ENCODE measurements around the gene NMRK2.

Gene NMRK2

GRCh38 chr19:3981736-3982681 is 49.1 kb downstream of the NMRK2 start:
- no peak for DNase-seq (ENCODE audit: low read depth in 2 of 2)

DNA sequence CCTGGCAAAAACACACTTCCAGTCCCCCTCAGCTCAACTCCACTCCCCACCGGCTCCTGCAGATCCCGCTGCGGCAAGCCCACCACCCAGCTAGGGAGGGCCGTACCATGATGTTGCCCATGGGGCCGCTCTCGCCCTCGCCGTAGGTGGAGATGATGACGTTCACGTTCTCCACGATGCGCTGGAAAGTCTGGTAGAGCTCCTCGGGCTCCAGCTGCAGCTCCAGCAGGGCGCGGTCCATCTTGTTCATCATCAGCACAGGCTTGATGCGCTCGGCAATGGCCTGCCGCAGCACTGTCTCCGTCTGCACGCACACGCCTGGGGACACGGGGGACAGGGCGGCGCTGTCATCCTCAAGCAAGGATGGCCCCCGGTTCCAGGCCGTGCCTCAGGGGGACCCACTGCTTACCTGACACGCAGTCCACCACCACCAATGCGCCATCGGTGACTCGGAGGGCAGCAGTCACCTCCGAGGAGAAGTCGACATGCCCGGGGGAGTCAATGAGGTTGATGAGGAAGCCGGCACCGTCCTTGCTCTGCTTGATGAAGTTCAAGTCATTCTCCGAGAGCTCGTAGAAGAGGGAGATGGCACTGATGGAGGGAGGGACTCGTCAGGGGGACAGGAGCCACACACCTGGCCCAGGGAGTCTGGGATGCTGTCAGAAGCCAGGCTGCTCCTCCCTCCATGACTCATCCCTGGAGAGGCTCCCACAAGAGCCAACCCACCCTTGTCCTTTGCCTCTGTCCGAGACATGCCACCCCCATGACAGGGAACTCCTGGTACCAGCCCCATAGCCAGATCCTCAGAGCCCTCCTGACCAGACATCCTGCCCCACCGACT is 50.1 kb downstream of the NMRK2 start:
- no peak for DNase-seq (ENCODE audit: low read depth in 2 of 2)

- no peak for DNase-seq (ENCODE audit: low read depth in 2 of 2)
Measured at GRCh38 chr19:3983542-3983914, 50.7 kb downstream of the NMRK2 start.

DNA sequence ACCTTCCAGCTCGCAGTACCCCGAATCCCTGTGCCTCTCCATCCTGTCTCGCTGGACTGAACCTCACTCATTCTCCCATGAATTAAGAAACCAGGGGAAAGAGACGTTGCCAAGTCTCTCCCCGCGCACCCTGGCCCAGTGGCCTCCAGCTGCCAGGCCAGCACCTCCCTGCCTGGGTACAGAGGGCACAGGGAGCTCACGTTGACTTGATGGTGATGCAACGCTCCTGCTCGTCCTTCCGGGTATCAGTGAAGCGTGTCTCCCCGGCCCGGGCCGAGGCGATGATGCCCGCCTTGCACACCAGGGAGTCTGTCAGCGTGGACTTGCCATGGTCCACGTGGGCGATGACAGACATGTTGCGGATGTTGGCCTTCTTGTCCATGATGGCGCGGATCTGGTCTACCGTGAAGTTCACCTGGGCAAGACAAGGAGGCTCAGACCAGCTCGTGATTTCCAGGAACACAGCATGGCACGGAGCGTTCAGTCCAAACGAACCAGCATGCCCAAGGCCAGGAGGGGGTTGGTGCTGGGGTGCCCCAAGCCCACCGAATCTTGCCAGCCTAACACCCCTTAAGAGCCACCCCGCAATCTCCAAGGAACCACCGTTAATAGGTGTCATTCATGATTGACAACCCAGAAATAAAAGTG is 51.2 kb downstream of the NMRK2 start:
- no peak for DNase-seq (ENCODE audit: low read depth in 2 of 2)

- no peak for DNase-seq (ENCODE audit: low read depth in 2 of 2)
Measured at GRCh38 chr19:3984584-3984907, 51.7 kb downstream of the NMRK2 start.

GRCh38 chr19:3984908-3985642 is 52.2 kb downstream of the NMRK2 start, which contains the start of gene EEF2:
EEF2 (minus strand) TSS chr19:3985463; CDS start chr19:3985380, 83 bp downstream.
- DNase-seq (ENCODE audit: low read depth in 2 of 2) = peak; percentile 85 to 86

DNA sequence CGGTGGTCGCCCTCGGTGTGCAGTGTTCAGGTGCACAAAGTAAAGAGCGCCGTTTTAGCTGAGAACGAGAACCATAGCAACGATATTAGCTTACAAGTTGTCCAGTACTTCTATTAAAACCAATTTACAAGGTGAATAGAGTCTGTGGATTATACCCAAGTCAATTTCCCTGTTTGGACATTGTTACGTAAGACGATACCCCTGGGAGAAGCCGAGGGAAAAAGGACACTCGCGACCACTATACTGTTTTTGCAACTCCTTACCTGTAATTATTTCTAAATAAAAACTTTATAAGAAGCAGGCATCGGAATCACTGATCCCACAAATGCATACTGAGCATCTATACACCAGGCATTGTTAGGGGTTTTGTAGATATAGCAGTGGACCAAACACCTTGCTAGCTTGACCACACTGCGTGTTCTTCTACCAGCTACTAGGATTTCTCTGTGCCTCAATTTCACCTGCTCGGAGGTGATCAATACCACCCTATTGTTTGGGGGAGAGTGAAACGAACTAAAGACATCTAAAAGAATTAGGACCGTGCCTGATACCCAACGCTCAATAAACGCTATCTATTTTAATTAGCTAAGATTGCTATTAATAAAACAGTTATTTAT is 52.9 kb downstream of the NMRK2 start:
- DNase-seq (ENCODE audit: low read depth in 2 of 2) = no peak

GRCh38 chr19:3986260-3987041 is 53.6 kb downstream of the NMRK2 start:
- no peak for DNase-seq (ENCODE audit: low read depth in 2 of 2)

DNA sequence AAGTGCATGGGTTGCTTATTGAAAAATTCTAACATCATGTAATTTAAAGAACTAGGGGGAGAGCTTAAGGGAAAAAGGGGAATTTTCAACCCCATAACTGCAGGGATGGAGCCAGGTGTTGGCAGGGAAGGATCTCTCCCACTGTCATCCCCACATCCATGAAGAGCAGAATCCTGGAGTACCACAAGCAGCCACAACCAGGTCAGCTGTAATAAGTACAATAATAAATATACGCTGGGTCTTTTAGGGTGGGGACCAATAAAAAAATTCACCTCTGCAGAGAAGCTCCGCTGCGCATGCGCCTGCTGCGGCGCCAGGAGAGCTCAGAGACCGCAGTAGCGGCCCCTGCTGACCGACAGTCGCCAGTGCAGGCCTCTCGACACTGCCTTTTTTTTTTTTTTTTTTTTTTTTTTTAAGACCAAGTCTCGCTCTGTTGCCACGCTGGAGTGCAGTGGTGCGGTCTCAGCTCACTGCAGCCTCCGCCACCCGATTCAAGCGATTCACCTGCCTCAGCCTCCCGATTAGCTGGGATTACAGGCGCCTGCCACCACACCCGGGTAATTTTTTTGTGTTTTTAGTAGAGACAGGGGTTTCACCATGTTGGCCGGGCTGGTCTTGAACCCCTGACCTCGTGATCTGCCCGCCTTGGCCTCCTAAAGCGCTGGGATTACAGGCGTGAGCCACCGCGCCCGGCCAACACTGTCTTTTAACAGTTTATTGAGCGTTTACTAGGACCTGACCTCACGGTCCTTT is 54.9 kb downstream of the NMRK2 start:
- peak; percentile 76 to 80 for DNase-seq (ENCODE audit: low read depth in 2 of 2)

DNA sequence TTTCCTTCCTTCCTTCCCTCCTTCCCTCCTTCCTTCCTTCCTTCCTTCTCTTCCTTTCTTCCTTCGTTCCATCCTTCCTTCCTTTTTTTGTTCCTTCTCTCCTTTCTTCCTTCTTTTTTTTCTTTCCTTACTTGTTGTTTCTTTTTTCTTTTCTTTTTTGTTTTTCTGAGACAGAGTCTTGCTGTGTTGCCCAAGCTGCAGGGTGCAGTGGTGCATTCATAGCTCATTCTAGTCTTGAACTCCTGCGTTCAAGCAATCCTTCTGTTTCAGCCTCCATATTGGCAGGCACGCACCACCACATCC is 57.9 kb downstream of the NMRK2 start:
- DNase-seq (ENCODE audit: low read depth in 2 of 2) = no peak
